ENCODE measurements around the gene PAEP. TPM values are rescaled to one million over a fixed set of nuclear protein-coding genes. Genes with fewer than 3 reads are reported as not detected.

PAEP gene
- total and polyA plus RNA-seq, 12 donors, result not detected

- peaks cover 0 to 20% (median 11%) of the 10 kb centered on the region in 7 donors for H3K27me3 ChIP-seq
- TF ChIP-seq CTCF (IDR thresholded peaks at IDR 0.05), result no peak
- intact Hi-C loops (cut with DNase I), result no loop called here
- WGBS, 2 donors, result 90 to 93% methylated on average over 10 of the region's 10 CpGs
- ATAC-seq (no peak), DNase-seq (no peak)
- H3K4me1 ChIP-seq, result peaks cover 0 to 7% (median 0%) of the 10 kb centered on the region in 9 donors
- H3K27ac ChIP-seq, result no peak overlapping the region
- H3K36me3 ChIP-seq, result no peaks in the 10 kb centered on the region
- H3K4me3 ChIP-seq, result no peak overlapping the region
- H3K9me3 ChIP-seq, result no peaks in the 10 kb centered on the region
These were observed 42.2 kb upstream of the PAEP start for GRCh38 chr9:135519179-135519971.

- H3K9me3 ChIP-seq, result no peaks in the 10 kb centered on the region
- 82 to 83% methylated on average over 17 to 18 of the region's 18 CpGs for WGBS, 2 donors
- no peak within 1 kb of the TSS for H3K27ac ChIP-seq
- H3K36me3 ChIP-seq, result no peaks in the 10 kb centered on the region
- no peak for TF ChIP-seq CTCF (IDR thresholded peaks at IDR 0.05)
- DNase-seq, result no peak
- peaks cover 0 to 31% (median 23%) of the 10 kb centered on the region in 7 donors for H3K27me3 ChIP-seq
- no peak within 1 kb of the TSS for H3K4me3 ChIP-seq
- ATAC-seq, result no peak
- H3K4me1 ChIP-seq, result peaks cover 0 to 3% (median 0%) of the 10 kb centered on the region in 9 donors
- intact Hi-C loops (cut with DNase I), result no loop called here
These were observed 40.5 kb upstream of the PAEP start, which contains the start of gene LCN1 for GRCh38 chr9:135520916-135521607. Gene LCN1, plus strand, starts transcription at chr9:135521440. Its CDS starts 58 bp downstream, at chr9:135521498.

- H3K4me1 ChIP-seq, result no peaks in the 10 kb centered on the region
- ATAC-seq (no peak), DNase-seq (no peak)
- TF ChIP-seq CTCF (IDR thresholded peaks at IDR 0.05), result no peak
- no peaks in the 10 kb centered on the region for H3K36me3 ChIP-seq
- H3K9me3 ChIP-seq, result no peaks in the 10 kb centered on the region
- no peak overlapping the region for H3K27ac ChIP-seq
- peaks cover 0 to 31% (median 23%) of the 10 kb centered on the region in 7 donors for H3K27me3 ChIP-seq
- H3K4me3 ChIP-seq, result no peak overlapping the region
- intact Hi-C loops (cut with DNase I), result no loop called here
- 80 to 84% methylated on average over 9 to 10 of the region's 11 CpGs for WGBS, 2 donors
These were observed 39.9 kb upstream of the PAEP start for GRCh38 chr9:135521608-135522095.

GRCh38 chr9:135522137-135522877, 39.2 kb upstream of the PAEP start:
- no peaks in the 10 kb centered on the region for H3K4me1 ChIP-seq
- H3K27me3 ChIP-seq, result peaks cover 0 to 35% (median 23%) of the 10 kb centered on the region in 7 donors
- no peak overlapping the region for H3K4me3 ChIP-seq
- DNase-seq (no peak), ATAC-seq (no peak)
- intact Hi-C loops (cut with DNase I), result no loop called here
- no peaks in the 10 kb centered on the region for H3K9me3 ChIP-seq
- no peak for TF ChIP-seq CTCF (IDR thresholded peaks at IDR 0.05)
- WGBS, 2 donors, result 69 to 73% methylated on average over 16 of the region's 16 CpGs
- H3K27ac ChIP-seq, result no peak overlapping the region
- H3K36me3 ChIP-seq, result no peaks in the 10 kb centered on the region
